NCI-H460 (cell line): ENCODE results near the gene LRRC46. TPM values are rescaled to one million over a fixed set of nuclear protein-coding genes. Genes with fewer than 3 reads are reported as not detected.

Experiments used
- DNase-seq: peaks from one replicate; pipeline ENCODE4 v3.0.0-alpha.2; 2016; ENCODE audit warnings: low read depth; ENCODE audit errors: extremely low read depth
- total RNA-seq: library from RNA; depleted of rRNA; stranded (reverse); fragments of >200 nt; shearing (Covaris generic); gene quantifications from 2 replicates; pipeline ENCODE4 v1.2.3, GENCODE V29; 2014

Gene LRRC46
- total RNA-seq, 1 experiment from 2014 or later = 0.20 TPM

- no peak for DNase-seq
Observed at GRCh38 chr17:47822785-47823184, 8.7 kb upstream of the LRRC46 start.

DNA sequence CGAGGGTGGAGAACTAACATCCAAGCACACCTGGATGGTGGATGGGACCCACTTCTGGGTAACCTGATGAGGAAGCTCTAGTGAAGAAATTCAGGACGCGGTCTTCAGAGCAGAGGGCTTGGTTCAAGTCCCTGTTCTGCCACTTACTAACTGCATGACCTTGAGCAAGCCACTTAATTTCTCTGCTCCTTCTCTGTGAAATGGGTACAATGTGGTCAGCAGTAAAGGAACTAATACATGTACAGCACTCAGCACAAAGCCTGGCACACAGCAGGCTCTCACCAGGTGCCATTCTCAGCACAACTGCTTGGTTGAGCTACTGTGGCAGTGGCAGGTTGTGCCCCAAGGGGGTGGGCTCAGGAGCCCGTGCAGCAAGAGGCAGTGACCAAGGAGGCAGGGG is 8.0 kb upstream of the LRRC46 start:
- DNase-seq = no peak

GRCh38 chr17:47829870-47830269 is 1.6 kb upstream of the LRRC46 start:
- no peak for DNase-seq

DNA sequence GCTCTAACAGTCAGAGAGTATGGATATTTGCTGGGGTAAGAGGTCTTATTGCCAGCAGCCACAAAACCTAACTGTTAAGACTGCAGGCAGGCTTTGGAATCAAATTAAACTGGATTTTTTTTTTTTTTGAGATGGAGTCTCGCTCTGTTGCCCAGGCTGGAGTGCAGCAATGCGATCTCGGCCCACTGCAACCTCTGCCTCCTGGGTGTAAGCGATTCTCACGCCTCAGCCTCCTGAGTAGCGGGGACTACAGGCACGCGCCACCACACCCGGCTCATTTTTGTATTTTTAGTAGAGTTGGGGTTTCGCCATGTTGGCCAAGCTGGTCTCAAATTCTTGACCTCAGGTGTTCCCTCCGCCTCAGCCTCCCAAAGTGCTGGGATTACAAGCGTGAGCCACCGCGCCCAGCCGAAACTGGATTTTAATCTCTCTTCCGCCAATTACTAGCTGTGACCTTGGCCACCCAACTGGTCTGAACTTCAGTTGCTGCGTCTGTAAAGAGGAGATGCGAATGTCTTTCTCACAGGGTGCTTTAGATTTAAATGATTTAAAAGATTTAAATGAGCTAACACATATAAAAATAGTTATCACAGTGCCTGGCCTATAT is 971 bp upstream of the LRRC46 start:
- no peak for DNase-seq

- no peak for DNase-seq
Observed at GRCh38 chr17:47831934-47832327, 461 bp downstream of the LRRC46 start.

- no peak for DNase-seq
Observed at GRCh38 chr17:47834756-47835155, 3.3 kb downstream of the LRRC46 start.

DNA sequence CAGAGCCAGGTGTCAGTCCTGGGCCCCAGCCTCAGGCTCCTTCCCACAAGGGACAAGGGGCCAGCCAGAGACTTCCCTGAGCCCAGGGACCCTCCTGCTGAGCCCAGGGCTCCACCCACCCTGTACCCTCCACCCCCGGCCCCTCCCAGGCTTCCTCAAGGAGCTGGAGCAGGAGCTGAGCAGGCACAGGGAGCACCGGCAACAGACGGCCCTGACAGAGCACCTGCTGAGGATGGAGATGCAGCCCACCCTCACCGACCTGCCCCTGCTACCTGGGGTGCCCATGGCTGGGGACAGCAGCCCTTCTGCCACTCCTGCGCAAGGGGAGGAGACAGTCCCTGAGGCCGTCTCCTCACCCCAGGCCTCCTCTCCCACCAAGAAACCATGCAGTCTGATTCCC is 5.1 kb downstream of the LRRC46 start:
- no peak for DNase-seq

DNA sequence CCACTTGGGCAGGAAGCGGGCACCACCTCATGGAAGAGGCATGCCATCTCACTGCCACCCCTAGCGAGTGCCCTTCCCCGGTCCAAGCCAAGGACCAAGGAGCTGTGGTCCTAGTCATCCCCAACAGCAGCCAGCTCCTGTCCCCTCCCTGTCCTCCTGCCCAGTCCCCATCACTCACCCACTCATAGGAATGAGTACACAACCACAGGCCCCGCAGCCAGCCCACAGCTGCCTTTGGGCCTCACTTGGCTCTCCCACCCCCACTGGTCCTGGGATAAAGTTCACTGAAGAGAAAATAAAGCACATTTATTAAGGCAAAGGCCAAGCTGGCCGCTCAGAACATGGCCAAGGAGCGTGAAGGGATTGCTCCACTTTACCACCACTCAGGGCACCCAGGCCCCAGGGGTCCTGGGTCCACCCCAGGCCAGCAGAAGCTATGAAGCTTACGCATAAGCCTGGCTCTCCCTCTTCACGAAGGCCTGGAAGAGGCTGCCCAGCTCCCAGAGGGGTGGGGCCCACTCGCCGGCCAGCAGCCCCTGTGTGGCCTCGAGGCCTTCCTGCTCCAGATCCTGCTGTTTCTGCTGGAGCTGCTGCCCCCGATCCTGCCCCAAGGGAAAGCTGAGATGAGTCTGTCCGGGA is 6.0 kb downstream of the LRRC46 start:
- no peak for DNase-seq

- DNase-seq = no peak
Observed at GRCh38 chr17:47838636-47839035, 7.2 kb downstream of the LRRC46 start.

- DNase-seq = no peak
Observed at GRCh38 chr17:47839071-47839470, 7.6 kb downstream of the LRRC46 start.

DNA sequence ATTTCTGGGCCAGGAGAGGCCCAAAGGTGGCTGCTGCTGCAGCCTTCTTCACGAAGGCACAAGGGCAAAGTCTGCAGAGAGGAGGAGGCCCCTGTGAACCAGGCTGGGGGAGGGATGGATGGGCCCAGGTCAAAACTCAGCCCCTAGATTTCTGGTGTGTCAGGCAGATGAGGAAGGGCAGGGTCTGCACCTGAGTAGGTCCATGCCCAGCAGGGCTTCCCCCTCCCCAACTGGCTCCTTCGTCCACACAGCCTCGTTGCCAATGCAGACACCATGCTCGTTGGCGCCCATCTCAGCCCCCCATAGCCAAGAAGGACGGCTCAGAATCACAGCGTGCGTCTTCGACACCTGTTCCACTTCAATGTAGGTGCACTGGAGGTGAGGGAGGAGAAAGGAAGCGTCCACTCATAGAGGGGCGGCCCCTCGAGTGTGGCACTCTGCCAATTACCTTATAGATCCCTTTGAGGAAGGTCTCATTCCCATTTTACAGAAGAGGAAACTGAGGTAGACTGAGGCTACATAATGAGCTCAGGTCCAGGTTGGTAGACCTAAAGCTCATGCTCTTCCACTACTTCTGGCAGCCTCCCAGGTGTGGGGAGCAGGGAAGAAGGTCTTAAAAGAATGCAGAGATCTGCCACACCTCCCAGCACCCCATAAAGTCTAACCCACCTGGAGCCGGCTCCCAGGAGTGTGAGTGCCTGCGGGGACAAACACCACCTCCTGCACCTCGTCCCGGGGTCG is 8.7 kb downstream of the LRRC46 start:
- no peak for DNase-seq

DNA sequence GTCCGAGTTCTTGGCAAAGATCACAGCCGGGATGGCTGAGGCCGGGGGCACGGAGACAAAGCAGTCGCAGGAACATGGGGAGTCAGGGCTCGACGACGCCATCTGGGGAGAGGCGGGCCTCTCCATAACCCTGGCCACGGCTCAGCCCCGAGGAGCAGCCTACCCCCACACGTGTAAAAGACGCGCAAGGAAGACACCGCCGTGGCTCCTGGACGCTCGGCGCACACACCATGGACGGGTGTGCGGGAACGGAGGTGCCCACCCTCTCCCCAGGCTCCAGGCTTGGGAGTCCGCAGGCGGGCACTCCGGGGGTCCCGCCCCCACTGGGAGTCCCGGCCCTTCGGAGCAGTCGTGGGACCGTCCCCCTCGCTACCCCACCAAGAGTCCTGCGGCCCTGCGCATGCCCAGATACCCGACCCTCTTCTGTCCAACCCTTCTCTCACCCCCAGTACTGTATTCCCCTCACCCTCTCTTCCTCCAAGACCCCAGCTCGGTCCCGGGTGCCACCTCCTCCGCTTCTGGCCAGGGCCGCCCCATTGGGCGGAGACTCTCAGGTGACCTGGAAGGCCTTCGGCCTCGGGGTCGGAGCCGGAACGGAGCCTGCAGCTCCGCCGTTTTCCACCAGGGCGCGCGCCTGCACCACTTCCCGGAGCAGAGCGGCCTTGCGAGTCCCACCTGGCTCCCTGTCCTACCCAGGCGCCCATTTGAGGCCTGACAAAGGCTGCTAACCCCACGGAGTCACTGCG is 9.4 kb downstream of the LRRC46 start, which contains the start of gene SCRN2:
Gene SCRN2, minus strand, starts transcription at position 532 of the 746 bp plus-strand sequence. Its CDS starts 430 bp downstream, at position 102.
- peak; percentile 82 for DNase-seq

GRCh38 chr17:47841488-47842291 is 10.2 kb downstream of the LRRC46 start:
- no peak for DNase-seq

GRCh38 chr17:47843391-47843730 is 11.9 kb downstream of the LRRC46 start:
- no peak for DNase-seq

DNA sequence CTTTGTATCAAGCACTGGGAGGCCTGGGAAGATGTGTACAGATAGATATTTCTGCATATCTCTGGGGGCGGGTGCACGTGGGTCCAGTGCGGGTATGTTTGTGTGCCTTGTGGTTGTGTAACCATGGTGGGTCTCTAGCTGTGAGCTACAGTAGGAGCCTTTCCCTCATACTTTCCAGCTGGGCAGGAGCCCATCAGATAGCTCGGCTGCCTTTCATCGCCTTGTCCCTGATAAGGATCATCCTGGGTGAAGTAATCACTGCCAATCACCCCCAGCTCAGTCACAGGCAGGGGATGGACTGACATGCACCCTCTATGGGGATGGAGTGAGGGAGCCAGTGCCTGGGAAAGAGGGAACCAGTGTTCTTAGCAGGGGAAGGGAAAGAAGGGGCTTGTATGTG is 12.8 kb downstream of the LRRC46 start:
- no peak for DNase-seq

DNA sequence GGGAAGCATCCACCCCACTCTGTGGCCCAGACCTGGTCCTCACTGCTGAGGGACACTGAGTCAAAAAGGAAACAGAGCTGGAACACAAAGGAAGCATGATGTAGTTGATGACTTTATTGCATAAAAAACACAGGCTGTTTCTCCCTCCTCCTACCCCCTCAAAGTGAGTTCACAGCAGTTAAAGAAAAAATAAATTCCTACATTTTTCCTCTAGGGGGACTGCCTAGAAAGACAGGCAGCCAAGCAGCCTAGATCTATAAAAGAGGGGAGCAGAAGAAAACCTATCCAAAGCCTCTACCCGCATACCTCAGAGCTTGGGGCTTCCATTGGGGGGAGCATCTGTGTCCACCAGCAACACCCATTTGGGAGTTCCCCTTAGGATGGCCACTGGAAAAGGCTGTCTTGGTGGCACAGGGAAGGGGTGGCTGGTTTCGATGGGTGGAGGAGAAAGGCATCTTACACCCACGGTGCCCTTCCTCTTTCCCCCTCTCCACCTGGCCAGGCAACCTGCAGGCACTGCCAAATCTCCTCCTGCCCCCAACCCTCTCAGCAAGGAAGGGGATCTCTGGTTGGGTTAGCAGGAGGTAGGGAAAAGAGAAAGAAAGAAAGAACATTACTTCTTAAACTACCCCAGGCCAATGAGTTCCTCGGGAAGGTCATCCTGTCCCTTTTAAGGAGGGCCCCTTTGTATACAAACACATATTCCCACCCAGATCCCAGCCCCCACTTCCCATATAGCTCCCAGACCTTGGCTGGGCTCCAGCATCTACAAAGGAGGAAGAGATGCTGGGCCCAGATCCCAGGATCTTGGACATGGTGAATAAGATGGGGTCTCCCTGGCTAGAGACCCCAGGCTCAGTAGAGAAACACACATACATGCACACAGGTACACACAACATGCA is 13.6 kb downstream of the LRRC46 start:
- no peak for DNase-seq

GRCh38 chr17:47845716-47846075 is 14.2 kb downstream of the LRRC46 start:
- no peak for DNase-seq

DNA sequence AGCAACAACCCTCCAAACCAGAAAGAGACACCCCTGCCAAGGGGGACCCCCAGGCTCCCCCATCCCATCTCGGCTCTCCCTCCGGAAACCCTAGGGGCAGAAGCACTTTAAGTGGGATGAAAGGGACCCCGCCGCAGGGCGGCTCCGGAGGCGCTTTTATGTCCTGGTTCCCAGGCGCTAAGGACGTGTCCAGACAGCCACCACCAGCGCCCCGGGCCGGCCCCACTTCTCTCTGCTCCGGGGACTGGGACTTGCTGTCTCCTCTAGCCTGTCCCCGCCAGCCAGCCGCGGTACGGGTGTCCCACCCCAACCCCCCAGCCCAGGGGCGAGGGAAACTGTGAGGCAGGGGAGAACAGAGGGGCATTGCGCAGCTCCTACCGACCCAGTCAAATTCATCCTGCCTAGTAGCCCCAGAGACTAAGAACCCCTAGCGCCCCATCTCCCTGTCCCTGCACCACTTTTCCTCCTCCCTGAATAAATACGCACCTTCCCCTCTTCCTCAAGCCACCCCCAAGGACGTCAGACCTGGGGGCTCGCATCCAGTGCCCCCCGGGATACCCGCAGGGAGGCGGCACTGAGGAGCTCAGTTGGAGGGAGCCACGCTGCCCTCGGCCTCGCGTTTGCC is 15.4 kb downstream of the LRRC46 start:
- DNase-seq = no peak
